Adrenal gland (tissue), 12 donors: ENCODE data around the gene AACS. TPM values are rescaled to one million over a fixed set of nuclear protein-coding genes. Genes with fewer than 3 reads are reported as not detected.

Experiments used
- DNase-seq, 7 donors: peaks; one replicate each; pipeline ENCODE4 v3.0.0-alpha.2; 2019 to 2020
- H3K27ac ChIP-seq, 5 donors: fragments of 200-600 bp; sonication (generic) in 4 of 5; 1 replicate in 3 of 5; 2 replicates in 2 of 5; pipeline versions ENCODE4 v1.5.1 to v1.8.0; 2016 to 2020; ENCODE audit warnings: mild to moderate bottlenecking in 1 of 5
- H3K27me3 ChIP-seq: fragments of 200-600 bp; 2 replicates; pipeline ENCODE4 v1.8.0; 2021
- H3K36me3 ChIP-seq, 2 donors: fragments of 200-600 bp; replicated peaks in 1 of 2; 1 replicate in 1 of 2; 2 replicates in 1 of 2; pipeline versions ENCODE4 v1.5.1 to v1.8.0; 2018 to 2022
- H3K4me1 ChIP-seq, 2 donors: fragments of 200-600 bp; replicated peaks in 1 of 2; 1 replicate in 1 of 2; 2 replicates in 1 of 2; pipeline versions ENCODE4 v1.5.1 to v1.8.0; 2018 to 2021
- H3K4me3 ChIP-seq, 4 donors: fragments of 200-600 bp; sonication (generic) in 3 of 4; one replicate each; pipeline ENCODE4 v1.5.1; 2016 to 2018
- H3K9me3 ChIP-seq, 3 donors: fragments of 200-600 bp; sonication (generic) in 1 of 3; replicated peaks in 1 of 3; 1 replicate in 2 of 3; 2 replicates in 1 of 3; pipeline versions ENCODE4 v1.5.1 to v1.8.0; 2016 to 2021
- POLR2A ChIP-seq, 2 donors: fragments of 450-650 bp; IDR thresholded peaks; one replicate each; pipeline ENCODE4 v1.6.1; 2017; ENCODE audit warnings: antibody characterized with exemption in 2 of 2, mild to moderate bottlenecking in 2 of 2, moderate library complexity in 1 of 2
- WGBS, 4 donors: extraction: QIAGEN DNeasy Blood & Tissue Kit in 2 of 4; methylation state at CpG; one replicate each; pipeline versions ENCODE4 v1.1.5 to v1.1.7; 2013 to 2017; 5-methylcytosine and 5-hydroxymethylcytosine counted together
- intact Hi-C, 2 donors: fragments of 100-400 bp; cut with DNase I; formaldehyde crosslinking; loops; one replicate each; pipeline versions ENCODE4 v1.14.1 to v1.15.0; 2022 to 2023
- polyA plus RNA-seq, 3 donors: library from polyadenylated mRNA; stranded (reverse); fragments of 200-250 nt in 2 of 3; fragments of 350-450 nt in 1 of 3; fragmentation: Illumina TruSeq in 1 of 3; extraction: RNeasy Lipid Tissue Mini Kit (QIAGEN cat#74804) in 1 of 3; gene quantifications; one replicate each; pipeline ENCODE4 v1.2.3, GENCODE V29; 2013 to 2014
- total RNA-seq, 9 donors: library from RNA; depleted of rRNA in 4 of 9; stranded (reverse); fragments of >200 nt in 4 of 9; fragments of 120-200 nt in 1 of 9; fragmentation: NEBNext Ultra II Directional in 1 of 9; extraction: Animal tissue kit (Norgen Biotek cat#: 25700) in 1 of 9; gene quantifications; one replicate each; pipeline versions ENCODE4 v1.1.0 to v1.2.4, GENCODE V29; 2013 to 2023
- TF ChIP-seq, protein P1 (sequence below), 6 experiments: fragments of 450-650 bp in 4 of 6; fragments of 200-600 bp in 2 of 6; sonication (generic) in 1 of 6; IDR thresholded peaks; 1 replicate in 5 of 6; 2 replicates in 1 of 6; pipeline versions ENCODE4 v1.5.1 to v1.8.0; 2016 to 2021; ENCODE audit warnings: antibody characterized with exemption in 6 of 6, mild to moderate bottlenecking in 2 of 6, moderate library complexity in 1 of 6
- donor health status: healthy with polysubstance abuse.
- donor health status: Bipolar disorder and iron deficiency.
- donor health status: DM: yes; HTN: yes; CAD: no.
- donor health status: DM: no; HTN: no; CAD: no.
- donor health status: DM: no; HTN: no; CAD: no.
- donor health status: DM: yes; HTN: yes; CAD: no.

The AACS gene
- total and polyA plus RNA-seq, 12 donors = 8.0 to 31.7 (median 15.4) TPM

- Histone ChIP-seq H3K4me1 (no peaks in the 10 kb centered on the region), H3K4me3 (no peak overlapping the region), H3K27me3 (no peaks in the 10 kb centered on the region), H3K9me3 (no peaks in the 10 kb centered on the region), H3K27ac (no peak overlapping the region), H3K36me3 (no peaks in the 10 kb centered on the region)
- WGBS, 4 donors = 89 to 97% (median 92%) methylated on average over 13 to 14 of the region's 14 CpGs
- intact Hi-C loops = no loop called here
- no peak for TF ChIP-seq POLR2A (IDR thresholded peaks at IDR 0.05)
- TF ChIP-seq, protein P1, sequence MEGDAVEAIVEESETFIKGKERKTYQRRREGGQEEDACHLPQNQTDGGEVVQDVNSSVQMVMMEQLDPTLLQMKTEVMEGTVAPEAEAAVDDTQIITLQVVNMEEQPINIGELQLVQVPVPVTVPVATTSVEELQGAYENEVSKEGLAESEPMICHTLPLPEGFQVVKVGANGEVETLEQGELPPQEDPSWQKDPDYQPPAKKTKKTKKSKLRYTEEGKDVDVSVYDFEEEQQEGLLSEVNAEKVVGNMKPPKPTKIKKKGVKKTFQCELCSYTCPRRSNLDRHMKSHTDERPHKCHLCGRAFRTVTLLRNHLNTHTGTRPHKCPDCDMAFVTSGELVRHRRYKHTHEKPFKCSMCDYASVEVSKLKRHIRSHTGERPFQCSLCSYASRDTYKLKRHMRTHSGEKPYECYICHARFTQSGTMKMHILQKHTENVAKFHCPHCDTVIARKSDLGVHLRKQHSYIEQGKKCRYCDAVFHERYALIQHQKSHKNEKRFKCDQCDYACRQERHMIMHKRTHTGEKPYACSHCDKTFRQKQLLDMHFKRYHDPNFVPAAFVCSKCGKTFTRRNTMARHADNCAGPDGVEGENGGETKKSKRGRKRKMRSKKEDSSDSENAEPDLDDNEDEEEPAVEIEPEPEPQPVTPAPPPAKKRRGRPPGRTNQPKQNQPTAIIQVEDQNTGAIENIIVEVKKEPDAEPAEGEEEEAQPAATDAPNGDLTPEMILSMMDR (IDR thresholded peaks at IDR 0.05) = no peak
- DNase-seq = no peak
Measured at GRCh38 chr12:125121106-125121505, 55.9 kb downstream of the AACS start.

GRCh38 chr12:125122668-125123067, 57.4 kb downstream of the AACS start:
- Histone ChIP-seq H3K27me3 (no peaks in the 10 kb centered on the region), H3K4me1 (no peaks in the 10 kb centered on the region), H3K9me3 (no peaks in the 10 kb centered on the region), H3K36me3 (no peaks in the 10 kb centered on the region), H3K4me3 (no peak overlapping the region), H3K27ac (no peak overlapping the region)
- TF ChIP-seq POLR2A (IDR thresholded peaks at IDR 0.05) = no peak
- TF ChIP-seq, protein P1 (IDR thresholded peaks at IDR 0.05) = no peak
- no peak for DNase-seq
- WGBS, 4 donors = 87 to 96% (median 93%) methylated on average over 10 to 14 of the region's 14 CpGs
- intact Hi-C loops = no loop called here

- H3K4me1 ChIP-seq = no peaks in the 10 kb centered on the region
- H3K27me3 ChIP-seq = no peaks in the 10 kb centered on the region
- intact Hi-C loops = no loop called here
- TF ChIP-seq, protein P1 (IDR thresholded peaks at IDR 0.05) = no peak
- no peak for TF ChIP-seq POLR2A (IDR thresholded peaks at IDR 0.05)
- H3K36me3 ChIP-seq = no peaks in the 10 kb centered on the region
- 90 to 92% (median 91%) methylated on average over 11 of the region's 11 CpGs for WGBS, 4 donors
- no peak for DNase-seq
- no peak overlapping the region for H3K27ac ChIP-seq
- H3K9me3 ChIP-seq = no peaks in the 10 kb centered on the region
- H3K4me3 ChIP-seq = no peak overlapping the region
Measured at GRCh38 chr12:125124320-125124966, 59.2 kb downstream of the AACS start.

DNA sequence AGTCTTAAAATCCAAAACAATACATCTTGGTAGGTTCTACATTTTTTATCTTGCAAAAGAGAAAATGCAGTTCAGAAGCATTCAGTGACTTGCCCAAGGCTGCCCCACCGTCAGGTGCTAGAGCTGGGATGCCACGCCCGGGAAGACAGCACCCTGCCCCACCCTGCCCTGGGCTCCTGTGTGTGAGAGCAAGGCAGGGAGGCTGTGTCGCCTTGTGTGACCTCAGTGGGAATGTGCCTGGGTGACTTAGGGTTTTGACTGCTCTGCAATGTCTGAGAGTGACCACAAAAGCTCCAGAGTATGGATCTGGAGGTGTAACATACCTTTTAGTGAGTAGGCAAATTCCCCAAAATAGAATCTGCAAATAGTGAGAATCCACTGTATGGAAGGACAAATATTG, 60.0 kb downstream of the AACS start:
- H3K36me3 ChIP-seq = no peaks in the 10 kb centered on the region
- no peaks in the 10 kb centered on the region for H3K27me3 ChIP-seq
- no peaks in the 10 kb centered on the region for H3K4me1 ChIP-seq
- H3K4me3 ChIP-seq = no peak overlapping the region
- no peak for TF ChIP-seq POLR2A (IDR thresholded peaks at IDR 0.05)
- TF ChIP-seq, protein P1 (IDR thresholded peaks at IDR 0.05) = no peak
- no peaks in the 10 kb centered on the region for H3K9me3 ChIP-seq
- intact Hi-C loops = no loop called here
- no peak overlapping the region for H3K27ac ChIP-seq
- whole genome bisulfite sequencing, 4 donors = 93 to 97% (median 95%) methylated on average over 4 of the region's 4 CpGs
- DNase-seq = no peak
